HG03432 (cell line): Measurements from ENCODE around the gene CEP104.
A peak's percentile ranks its signal among the peaks of the same experiment; 100 is the strongest.

Experiments
- ATAC-seq: cut with Tn5 transposase; IDR thresholded peaks from one replicate; pipeline ENCODE4 v1.9.1; 2021; ENCODE audit warnings: mild to moderate bottlenecking, moderate library complexity; ENCODE audit not compliant: unreplicated experiment

The CEP104 gene

DNA sequence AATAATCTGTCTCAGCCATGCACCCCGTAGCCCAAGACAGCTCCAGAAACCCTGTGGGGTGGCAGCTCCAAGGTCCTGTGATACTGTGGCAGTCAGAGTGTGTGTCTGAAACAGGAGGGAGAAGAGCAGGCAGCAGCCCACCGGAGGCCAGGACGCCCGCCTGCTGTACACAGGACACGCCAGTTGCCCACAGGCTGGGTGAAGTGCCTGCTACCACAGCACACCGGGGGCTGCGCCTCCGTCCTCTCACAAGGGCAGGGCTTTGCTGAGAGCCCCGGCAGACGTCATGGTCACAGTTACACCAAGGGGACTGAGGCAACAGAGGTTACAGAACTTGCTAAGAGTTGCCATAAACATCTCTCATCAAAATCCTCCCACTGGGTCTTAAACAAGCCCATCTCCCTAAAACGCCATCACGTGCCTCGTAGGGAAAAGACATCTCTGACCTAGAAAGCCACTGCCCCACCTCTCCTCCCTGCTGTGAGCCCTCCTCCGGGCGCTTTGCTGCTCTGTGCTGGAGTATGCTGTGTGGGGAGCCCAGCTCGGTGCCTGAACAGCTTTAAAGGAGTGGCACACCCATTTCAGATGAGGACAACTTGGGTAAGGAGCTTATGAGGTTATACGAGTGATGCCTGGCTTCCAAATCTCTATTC is 37.7 kb upstream of the CEP104 start:
- ATAC-seq, result no peak

DNA sequence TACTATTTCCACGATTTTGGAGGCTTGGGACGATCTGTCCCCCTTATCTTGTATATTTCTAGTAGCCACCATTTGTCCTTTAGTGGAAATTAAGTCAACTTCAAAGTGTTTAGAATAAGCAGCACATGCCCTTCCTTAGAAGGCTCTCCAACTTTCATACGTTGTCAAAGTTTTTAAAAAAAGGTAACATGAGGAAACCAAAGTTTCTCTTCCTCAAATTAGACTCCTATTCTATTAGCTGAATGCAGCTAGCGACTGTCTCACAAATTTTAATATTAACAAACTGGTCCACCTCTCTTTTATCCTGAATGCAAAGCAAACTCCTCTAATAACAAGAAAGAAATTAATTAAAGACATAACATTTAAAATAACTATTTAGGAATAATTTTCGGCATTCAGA is 36.2 kb upstream of the CEP104 start:
- ATAC-seq, result no peak

DNA sequence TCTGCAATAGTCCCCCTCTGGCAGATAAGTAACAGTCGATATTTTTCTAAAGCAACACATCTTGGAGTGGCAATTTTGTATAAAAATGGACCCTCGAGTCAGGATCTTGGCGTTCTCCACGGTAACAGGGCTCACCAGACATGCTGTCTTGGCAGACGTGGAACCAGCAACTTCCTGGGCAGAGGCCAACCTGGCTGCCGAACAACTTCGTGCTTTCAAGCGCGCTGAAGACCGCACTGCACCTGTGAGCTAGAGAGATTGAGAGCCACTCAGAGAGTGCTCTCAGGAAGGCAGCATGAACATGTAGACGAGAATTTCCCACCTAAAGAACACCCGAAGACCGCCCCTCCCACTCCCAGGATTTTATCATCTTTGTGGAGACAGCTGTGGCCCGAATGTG is 35.7 kb upstream of the CEP104 start:
- ATAC-seq, result no peak

DNA sequence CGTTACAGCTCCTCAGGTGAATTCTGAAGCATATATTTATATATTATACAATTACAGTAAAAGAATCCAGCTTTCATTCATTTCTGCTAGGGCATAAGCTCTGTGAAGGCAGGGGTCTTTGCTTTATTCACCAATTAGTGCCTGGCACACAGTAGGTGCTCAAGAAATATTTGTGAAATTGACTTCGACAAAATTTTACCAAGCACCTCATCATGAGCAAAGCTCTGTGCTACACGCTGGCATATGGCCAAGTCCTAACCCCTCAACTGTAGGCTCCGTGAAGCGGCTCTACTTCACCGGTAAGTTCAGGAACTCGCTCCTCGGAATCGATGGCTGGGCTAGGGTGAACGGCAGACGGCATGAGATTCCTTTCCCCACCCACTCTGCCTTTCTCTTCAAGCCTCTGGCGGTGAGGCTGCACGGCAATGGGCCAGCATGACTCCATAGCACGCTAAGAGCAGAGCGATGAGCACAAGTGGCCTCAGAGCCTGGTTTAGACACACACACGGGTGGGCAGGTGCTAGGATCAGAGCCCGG is 34.4 kb upstream of the CEP104 start:
- ATAC-seq, result no peak

DNA sequence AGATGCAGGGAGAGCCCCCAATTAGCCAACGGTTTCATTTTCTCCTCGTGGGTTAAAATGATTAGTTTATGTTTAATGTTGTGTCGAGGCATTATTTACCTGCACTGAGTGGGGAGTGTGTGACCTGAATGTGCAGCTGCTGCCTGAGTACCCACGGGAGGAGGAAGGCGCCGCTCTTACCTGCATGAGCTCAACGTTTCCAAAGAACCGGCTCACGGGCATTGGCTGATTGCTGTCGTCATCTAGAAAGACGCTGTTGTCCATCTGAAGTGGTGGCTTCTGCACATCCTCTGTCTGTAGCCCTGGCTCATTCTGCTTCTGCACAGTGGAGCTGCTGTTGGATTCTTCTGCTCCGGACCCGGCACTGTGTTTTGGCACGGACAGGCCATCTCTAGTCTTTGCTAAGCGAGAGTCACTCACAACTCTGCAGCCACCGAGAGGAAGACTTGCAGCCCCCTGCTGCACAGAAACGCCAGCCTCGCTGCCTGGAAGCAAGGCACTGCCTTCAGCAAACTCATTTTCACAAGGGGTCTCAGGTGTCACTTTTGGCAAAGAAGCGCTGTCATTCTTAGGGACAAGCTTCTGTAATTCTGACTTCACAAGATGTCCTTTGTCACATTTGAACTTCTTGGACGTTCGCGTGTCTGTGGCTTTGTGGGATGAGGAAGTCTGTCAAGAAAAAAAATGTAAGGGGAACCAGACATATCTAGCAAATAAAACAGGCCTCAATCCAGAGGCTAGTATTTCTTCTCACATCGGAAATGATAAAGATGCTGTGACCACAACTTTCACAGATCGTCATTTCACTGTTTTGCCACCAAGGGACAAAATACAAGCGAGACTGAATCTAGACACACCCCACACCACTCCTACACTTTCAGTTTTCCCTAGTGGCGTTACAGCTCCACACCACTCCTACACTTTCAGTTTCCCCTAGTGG is 33.6 kb upstream of the CEP104 start:
- peak; percentile 42 for ATAC-seq

DNA sequence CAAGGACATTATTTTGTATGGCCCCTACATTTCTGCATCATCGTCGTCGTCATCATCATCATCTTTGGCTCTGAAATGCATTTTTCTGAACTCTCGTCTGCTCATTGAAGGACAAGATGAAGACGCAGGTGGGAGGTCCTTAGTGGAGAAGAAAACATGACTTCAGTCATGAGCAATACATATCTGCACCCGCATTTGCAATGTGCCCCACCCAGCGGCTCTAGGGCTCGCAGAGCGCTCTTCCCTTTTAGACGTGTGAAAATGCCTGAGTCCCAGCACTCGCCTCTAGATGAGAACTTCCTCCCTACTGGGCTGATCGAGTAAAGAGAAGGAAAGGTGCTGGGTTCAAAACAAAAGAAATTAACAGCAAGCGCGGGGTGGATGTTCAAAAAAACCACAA is 32.9 kb upstream of the CEP104 start:
- ATAC-seq, result no peak

DNA sequence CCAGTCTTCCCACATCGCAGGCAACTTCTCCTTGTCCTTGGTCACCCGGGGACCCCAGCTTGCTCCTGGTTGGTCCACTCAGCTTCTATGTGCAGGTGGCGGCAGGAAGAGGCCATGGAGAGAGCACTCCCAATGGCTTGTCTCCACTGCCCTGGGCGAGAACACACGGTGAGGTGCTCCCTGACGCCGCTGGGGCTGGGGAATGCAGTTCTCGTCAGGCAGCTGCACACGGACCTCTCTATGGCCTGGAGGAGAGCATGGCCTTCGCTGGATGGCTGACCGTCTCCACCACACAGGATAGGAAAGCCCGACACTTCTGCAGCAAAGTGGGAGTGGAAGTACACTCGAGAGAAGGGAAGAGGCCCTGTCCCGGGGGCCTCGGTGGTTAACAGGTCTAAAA is 31.3 kb upstream of the CEP104 start:
- ATAC-seq, result no peak

DNA sequence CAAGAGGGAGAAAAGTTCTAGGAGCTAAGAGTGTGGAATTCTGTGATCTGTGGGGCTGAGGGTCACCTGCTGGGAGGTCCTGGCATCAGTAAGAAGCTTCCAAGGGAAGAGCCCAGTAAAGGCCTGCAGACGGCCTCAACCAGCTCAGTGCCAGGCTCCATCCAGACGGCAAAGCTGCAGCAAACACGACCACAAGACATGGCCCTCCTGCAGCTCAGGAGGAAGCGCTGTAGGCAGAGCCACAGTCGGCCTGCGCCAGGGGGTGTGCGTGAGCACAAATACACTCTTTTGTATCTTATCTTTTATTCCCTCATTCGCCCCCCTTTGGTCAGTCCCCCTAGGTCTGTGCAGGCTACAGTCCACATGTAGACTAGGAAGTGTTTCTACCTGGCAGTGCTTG is 29.7 kb upstream of the CEP104 start:
- no peak for ATAC-seq

DNA sequence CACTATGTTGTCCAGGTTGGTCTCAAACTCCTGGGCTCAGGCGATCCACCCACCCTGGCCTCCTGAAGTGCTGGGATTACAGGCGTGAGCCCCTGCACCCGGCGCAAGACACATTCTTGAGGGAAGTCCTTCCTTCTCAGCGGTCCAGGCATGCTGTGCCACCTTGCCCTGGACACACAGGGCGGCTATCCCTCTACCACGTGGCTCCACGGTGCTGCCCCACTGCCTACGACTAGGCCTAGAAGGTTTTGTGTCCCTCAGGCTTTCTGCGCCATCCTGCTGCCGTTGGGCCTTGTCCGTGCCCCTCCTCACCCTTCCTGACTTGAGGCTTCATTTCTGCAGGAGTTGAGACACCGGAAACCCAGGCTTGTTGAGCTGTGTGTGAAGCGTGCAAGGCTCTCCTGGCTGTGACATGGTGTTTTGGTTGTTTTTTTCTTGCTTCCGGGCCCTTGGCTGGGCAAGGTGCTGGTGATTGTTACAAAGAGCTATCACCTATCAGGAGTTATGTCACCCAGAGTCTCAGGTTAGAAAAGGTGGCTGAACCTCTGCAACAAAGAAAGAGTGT is 29.2 kb upstream of the CEP104 start:
- ATAC-seq, result no peak

DNA sequence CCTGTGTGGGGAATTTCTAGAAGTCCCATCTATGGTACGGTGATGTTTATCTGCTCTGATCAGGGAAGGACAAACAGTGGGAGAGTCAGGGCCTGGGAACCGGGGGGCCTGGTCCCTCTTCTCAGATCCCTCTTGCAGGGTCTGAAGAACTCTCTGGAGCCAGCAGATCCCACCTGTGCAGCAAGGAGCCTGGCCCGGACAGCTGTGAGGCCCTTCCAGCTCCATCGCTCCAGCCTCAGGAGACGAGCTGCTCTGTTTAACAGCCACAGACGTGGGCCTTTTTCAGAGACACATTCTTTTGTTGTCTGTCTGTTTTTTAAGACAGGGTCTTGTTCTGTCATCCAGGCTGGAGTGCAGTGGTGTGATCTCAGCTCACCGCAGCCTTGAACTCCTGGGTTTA is 28.6 kb upstream of the CEP104 start:
- ATAC-seq, result no peak

DNA sequence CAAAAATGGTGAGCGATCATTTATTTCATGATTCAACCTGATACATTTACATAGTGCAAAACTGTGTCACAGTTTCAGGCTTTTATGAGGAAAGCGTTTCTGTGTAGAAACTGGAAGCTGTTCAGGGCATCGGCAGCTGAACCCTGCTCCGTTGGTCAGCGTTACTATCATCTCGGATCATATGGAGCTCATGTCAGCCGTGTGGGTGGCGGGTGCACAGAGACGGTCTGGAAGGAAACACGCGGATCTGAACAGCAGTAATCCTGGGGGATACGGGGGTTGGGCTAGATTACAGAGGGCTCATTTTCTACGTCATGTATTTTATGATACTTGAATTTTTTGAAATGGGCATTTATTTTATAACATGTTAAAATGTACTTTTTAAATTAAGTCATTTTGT is 28.0 kb upstream of the CEP104 start:
- ATAC-seq, result no peak

DNA sequence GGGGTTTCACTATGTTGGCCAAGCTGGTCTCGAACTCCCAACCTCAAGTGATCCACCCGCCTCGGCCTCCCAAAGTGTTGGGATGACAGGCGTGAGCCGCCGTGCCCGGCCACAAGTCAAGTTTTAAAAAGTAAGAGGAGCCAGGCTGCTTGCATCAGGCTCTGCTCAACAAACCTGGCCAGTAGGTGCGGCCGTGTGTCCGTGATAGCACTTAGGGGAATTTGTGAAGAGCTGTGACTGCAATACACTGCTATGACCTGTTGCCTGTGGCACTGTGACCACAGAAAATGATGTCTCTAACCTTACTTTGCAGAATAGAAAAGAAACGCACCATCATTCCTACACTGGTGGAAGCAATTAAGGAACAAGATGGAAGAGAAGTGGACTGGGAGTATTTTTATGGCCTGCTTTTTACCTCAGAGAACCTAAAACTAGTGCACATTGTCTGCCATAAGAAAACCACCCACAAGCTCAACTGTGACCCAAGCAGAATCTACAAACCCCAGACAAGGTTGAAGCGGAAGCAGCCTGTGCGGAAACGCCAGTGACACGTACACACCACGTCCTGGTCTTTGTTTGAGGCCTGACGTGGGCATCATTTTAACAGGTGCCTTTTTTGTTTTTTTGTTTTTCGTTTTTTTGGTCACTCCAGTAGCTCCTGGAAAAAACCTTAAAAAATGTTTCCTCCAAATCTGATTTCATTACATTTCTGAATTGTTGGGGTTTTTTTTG is 26.3 kb upstream of the CEP104 start:
- no peak for ATAC-seq

DNA sequence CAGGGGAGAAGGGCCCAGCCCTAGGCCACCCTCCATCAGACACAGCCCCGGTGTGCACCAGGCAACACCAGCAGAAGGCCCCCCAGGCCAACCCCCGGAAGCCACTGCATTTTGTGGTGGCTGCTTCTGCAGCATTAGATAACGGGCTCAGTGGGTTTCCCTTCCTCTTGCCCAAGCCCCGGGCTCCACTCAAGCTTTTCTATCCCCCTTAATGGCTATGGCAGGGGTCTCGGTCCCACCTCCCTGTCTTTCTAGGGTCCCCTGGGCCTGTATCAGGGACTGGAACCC is 24.1 kb upstream of the CEP104 start:
- ATAC-seq, result no peak

DNA sequence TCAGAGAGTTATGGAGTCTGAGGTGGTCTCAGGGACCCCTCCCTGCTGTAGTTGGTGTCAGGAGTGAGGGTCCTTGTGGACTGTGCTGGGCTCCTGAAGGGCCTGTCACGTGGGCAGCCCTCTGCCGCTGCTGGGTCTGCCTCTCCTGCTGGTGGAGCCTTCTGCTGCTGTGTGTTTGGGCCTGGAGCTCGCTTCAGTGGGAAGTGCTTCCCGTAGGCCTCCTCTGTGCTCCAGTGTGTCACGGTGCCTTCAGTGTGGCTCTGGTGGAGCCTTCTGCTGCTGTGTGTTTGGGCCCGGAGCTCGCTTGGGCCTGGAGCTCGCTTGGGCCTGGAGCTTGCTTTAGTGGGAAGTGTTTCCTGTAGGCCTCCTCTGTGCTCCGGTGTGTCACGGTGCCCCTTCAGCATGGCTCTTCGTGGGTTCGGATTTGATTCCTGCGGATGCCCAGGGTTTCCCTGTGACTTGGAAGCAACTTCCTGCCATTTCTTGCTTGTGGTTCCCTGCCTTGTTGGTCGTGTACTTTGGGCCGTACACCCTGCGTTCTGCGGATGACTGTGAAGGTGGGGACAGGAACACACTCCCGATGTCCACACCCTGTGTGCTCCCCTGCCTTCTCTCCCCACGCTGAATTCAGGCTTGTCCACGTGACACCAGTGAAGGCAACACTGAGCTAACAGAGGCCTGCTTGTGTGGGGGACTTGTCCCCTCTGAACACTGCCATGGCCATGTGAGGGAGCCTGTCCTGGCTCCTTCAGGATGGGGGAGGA is 23.6 kb upstream of the CEP104 start:
- ATAC-seq, result no peak

DNA sequence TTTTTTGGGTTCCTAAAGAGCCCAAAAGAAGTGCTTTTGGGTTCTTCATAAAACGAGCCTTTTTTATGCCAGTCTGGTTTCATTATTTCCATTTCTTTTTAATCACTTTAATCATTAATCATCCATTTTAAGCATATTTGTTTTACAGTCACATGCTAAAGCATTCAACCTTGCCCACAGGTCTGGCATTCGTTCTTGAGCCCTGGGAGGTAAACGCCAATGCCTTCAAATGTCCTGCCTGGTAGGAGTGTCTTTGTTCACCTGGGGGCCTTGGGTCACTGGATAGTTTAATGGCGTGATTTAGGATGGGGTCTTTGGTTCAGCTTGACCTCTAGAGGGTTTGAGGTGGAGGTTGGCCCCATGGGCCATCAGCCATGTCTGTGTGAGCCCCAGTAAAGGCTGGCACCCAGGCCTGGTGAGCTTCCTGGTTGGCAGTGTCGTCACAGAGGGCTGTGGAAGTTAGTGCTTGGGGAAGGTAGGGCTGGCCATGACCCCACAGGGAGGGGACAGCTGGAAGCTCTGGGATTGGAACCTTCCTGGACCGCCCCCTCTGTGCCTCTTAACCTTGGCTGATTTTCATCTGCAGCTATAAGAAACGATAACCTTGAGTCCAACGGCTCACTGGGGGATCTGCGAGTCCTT is 22.9 kb upstream of the CEP104 start:
- no peak for ATAC-seq

DNA sequence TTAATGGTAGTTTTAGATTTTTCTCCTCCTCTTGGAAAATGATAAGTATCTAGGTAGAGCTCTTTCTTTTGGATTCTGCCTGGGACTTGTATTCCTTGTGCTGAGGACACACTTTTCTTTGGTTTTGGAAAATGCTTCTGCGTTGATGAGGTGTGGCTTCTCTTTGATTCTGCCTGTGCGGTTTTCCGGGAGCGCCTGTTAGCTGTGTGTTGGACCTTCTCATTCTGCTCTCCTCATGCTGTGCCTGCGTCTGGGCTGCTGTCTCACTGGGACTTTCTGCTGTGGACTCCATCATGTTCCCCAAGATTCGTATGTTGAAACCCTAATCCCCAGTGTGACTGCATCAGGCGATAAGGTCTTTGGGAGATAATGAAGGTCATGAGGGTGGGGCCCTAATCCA is 22.1 kb upstream of the CEP104 start:
- no peak for ATAC-seq

DNA sequence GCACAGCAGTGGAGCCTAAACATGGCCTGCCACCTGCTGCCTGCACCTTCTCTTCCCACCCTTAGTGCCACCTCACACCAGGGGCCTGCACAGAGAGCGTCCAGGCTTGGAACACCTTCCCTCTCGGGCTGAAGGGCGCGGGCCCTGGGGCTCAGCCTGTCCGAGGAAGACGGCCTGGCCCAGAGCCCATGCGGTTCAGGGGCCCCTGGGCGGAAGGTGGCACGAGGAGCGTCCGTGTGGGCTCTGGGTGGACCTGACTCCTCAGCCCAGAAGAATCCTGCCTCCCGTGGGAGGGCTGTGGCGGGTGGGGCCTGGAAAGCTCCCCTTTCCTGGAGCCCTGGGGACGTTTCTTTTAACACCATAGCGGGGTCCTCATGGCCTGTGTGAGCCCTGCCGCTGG is 19.7 kb upstream of the CEP104 start:
- ATAC-seq, result no peak

DNA sequence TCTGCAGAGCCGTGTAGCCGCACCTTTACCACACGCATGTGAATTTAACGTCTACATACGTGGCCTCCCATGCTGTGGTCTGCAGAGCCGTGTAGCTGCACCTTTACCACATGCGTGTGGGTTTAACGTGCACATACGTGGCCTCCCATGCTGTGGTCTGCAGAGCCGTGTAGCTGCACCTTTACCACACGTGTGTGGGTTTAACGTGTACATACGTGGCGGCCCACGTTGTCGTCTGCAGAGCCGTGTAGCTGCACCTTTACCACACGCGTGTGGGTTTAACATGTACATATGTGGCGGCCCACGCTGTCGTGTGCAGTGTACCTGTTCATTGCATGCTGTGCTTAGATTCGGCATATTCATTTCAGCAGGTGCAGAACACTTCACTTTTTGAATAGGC is 17.7 kb upstream of the CEP104 start:
- ATAC-seq, result no peak

DNA sequence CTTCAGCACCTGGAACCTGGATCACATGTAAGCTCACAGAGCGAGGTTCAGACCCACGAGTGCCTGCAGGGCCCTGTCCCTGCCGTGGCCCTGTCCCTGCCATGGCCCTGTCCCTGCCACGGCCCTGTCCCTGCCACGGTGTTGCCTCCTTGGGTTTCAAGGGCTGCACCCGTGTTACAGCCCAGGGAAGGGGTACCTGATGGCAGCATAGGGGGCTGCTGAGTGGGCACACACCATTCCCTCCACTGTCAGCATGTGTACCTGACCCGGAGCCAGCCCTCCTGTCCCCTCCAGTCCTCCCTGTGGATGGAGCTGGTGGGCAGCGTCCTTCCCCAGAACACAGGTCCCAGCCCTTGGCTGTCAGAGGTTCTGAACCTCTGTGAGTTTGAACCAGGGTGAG is 15.5 kb upstream of the CEP104 start:
- ATAC-seq, result no peak

DNA sequence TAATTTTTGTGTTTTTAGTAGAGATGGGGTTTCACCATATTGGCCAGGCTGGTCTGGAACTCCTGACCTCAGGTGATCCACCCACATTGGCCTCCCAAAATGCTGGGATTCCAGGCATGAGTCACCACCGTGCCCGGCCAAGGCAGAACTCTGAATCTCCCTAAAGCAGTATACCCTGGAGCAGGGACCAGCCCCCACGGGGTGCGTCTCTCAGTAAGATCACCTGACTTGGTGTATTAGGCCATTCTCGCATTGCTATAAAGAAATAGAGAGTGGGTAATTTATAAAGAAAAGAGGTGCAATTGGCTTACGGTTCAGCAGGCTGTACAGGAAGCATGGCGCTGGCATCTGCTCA is 14.4 kb upstream of the CEP104 start:
- ATAC-seq, result no peak
